Measurements from ENCODE around the gene IDI2. TPM values are rescaled to one million over a fixed set of nuclear protein-coding genes. Genes with fewer than 3 reads are reported as not detected.

The IDI2 gene
- total RNA-seq, 1 experiment from 2014 or later = not detected

DNA sequence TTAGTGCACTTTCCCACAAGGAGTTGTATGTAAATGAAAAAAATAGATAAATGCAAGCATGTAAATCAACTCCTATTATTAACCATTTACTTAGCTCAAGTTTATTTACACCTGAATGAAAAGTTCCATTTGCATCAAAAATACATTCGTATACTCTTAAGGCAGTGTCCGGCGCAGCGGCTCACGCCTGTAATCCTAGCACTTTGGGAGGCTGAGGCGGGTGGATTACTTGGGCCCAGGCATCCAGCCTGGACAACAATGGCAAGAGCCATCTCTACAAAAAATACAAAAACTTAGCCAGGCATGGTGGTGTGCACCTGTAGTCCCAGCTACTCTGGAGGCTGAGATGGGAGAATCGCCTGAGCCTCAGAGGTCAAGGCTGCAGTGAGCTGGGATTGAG lies 4.2 kb upstream of the IDI2 start:
- ChIA-PET POLR2A (interaction anchor here (1.3 kb wide), 1 partner anchor 19 kb away, joined by 4 read pairs; no protein-coding TSS in a partner anchor), RAD21 (ENCODE audit: low non-redundant PET in 1 of 2, low total read pairs in 2 of 2, uncharacterized antibody in 2 of 2, unreplicated experiment in 2 of 2) (no interaction called here)
- H3K27me3 ChIP-seq (ENCODE audit: insufficient read depth, low read length) = no peaks in the 10 kb centered on the region

More for the DNA sequence above, 4.2 kb upstream of the IDI2 start:
- no peak overlapping the region for H2AFZ ChIP-seq (ENCODE audit: low read depth, low read length, poor library complexity, severe bottlenecking)
- TF ChIP-seq EGR1 (IDR thresholded peaks at IDR 0.05; ENCODE audit: low read depth) (no peak), POLR2AphosphoS5 (IDR thresholded peaks at IDR 0.05; ENCODE audit: low read depth, low read length) (no peak), ELF1 (IDR thresholded peaks at IDR 0.05; ENCODE audit: borderline replicate concordance, low read depth) (no peak), CBX3 (IDR thresholded peaks at IDR 0.05; ENCODE audit: low read depth) (no peak), CEBPB (IDR thresholded peaks at IDR 0.05; ENCODE audit: low read depth) (no peak), EZH2phosphoT487 (IDR thresholded peaks at IDR 0.05; ENCODE audit: borderline replicate concordance) (no peak), ZFX (IDR thresholded peaks at IDR 0.05) (no peak), SP1 (IDR thresholded peaks at IDR 0.05; ENCODE audit: low read depth) (no peak), EZH2 (IDR thresholded peaks at IDR 0.05) (no peak), ZNF274 (IDR thresholded peaks at IDR 0.05; ENCODE audit: low read depth, low read length) (no peak), TCF7L2 (IDR thresholded peaks at IDR 0.05; ENCODE audit: borderline replicate concordance, extremely low read depth, insufficient read depth, insufficient read length) (no peak), RAD21 (IDR thresholded peaks at IDR 0.05; ENCODE audit: low read depth) (no peak), JUND (IDR thresholded peaks at IDR 0.05) (no peak), FOSL1 (IDR thresholded peaks at IDR 0.05; ENCODE audit: low read depth) (no peak), YY1 (IDR thresholded peaks at IDR 0.05; ENCODE audit: extremely low read depth, insufficient replicate concordance, low read depth, low read length) (no peak)
- TF ChIP-seq, protein P1, sequence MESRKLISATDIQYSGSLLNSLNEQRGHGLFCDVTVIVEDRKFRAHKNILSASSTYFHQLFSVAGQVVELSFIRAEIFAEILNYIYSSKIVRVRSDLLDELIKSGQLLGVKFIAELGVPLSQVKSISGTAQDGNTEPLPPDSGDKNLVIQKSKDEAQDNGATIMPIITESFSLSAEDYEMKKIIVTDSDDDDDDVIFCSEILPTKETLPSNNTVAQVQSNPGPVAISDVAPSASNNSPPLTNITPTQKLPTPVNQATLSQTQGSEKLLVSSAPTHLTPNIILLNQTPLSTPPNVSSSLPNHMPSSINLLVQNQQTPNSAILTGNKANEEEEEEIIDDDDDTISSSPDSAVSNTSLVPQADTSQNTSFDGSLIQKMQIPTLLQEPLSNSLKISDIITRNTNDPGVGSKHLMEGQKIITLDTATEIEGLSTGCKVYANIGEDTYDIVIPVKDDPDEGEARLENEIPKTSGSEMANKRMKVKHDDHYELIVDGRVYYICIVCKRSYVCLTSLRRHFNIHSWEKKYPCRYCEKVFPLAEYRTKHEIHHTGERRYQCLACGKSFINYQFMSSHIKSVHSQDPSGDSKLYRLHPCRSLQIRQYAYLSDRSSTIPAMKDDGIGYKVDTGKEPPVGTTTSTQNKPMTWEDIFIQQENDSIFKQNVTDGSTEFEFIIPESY (IDR thresholded peaks at IDR 0.05; ENCODE audit: extremely low read depth, insufficient replicate concordance, low read length) = no peak
- TF ChIP-seq, protein P2, sequence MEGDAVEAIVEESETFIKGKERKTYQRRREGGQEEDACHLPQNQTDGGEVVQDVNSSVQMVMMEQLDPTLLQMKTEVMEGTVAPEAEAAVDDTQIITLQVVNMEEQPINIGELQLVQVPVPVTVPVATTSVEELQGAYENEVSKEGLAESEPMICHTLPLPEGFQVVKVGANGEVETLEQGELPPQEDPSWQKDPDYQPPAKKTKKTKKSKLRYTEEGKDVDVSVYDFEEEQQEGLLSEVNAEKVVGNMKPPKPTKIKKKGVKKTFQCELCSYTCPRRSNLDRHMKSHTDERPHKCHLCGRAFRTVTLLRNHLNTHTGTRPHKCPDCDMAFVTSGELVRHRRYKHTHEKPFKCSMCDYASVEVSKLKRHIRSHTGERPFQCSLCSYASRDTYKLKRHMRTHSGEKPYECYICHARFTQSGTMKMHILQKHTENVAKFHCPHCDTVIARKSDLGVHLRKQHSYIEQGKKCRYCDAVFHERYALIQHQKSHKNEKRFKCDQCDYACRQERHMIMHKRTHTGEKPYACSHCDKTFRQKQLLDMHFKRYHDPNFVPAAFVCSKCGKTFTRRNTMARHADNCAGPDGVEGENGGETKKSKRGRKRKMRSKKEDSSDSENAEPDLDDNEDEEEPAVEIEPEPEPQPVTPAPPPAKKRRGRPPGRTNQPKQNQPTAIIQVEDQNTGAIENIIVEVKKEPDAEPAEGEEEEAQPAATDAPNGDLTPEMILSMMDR (IDR thresholded peaks at IDR 0.05 in 2 of 3, conservative IDR thresholded peaks at IDR 0.05 in 1 of 3; ENCODE audit: borderline replicate concordance in 1 of 3, insufficient read depth in 1 of 3, low read depth in 2 of 3, low read length in 2 of 3) = no peak
- TF ChIP-seq, protein P3, sequence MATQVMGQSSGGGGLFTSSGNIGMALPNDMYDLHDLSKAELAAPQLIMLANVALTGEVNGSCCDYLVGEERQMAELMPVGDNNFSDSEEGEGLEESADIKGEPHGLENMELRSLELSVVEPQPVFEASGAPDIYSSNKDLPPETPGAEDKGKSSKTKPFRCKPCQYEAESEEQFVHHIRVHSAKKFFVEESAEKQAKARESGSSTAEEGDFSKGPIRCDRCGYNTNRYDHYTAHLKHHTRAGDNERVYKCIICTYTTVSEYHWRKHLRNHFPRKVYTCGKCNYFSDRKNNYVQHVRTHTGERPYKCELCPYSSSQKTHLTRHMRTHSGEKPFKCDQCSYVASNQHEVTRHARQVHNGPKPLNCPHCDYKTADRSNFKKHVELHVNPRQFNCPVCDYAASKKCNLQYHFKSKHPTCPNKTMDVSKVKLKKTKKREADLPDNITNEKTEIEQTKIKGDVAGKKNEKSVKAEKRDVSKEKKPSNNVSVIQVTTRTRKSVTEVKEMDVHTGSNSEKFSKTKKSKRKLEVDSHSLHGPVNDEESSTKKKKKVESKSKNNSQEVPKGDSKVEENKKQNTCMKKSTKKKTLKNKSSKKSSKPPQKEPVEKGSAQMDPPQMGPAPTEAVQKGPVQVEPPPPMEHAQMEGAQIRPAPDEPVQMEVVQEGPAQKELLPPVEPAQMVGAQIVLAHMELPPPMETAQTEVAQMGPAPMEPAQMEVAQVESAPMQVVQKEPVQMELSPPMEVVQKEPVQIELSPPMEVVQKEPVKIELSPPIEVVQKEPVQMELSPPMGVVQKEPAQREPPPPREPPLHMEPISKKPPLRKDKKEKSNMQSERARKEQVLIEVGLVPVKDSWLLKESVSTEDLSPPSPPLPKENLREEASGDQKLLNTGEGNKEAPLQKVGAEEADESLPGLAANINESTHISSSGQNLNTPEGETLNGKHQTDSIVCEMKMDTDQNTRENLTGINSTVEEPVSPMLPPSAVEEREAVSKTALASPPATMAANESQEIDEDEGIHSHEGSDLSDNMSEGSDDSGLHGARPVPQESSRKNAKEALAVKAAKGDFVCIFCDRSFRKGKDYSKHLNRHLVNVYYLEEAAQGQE (IDR thresholded peaks at IDR 0.05; ENCODE audit: low read depth) = no peak
- no peaks in the 10 kb centered on the region for H3K9me3 ChIP-seq (ENCODE audit: control insufficient read depth in 1 of 2, insufficient read depth in 1 of 2, low read depth in 1 of 2, low read length in 2 of 2)
- H3K9ac ChIP-seq (ENCODE audit: low read length) = no peak overlapping the region
- H3K4me2 ChIP-seq (ENCODE audit: low read length) = no peak overlapping the region
- intact Hi-C loops (cut with micrococcal nuclease) = no loop called here
- DNase-seq (ENCODE audit: low read depth, low spot score) (no peak), ATAC-seq (no peak)
- H3K4me3 ChIP-seq (replicated peaks in 1 of 2; ENCODE audit: low read depth in 1 of 2, low read length in 2 of 2) = no peak overlapping the region
- H3K4me1 ChIP-seq (ENCODE audit: control insufficient read depth in 1 of 2, insufficient read depth in 2 of 2, low read length in 2 of 2) = no peaks in the 10 kb centered on the region
- no peaks in the 10 kb centered on the region for H4K20me1 ChIP-seq (ENCODE audit: insufficient read depth)
- CTCF ChIA-PET = no interaction called here
- no peak overlapping the region for H3K27ac ChIP-seq (ENCODE audit: low read depth, low read length)
- H3K36me3 ChIP-seq (ENCODE audit: control insufficient read depth in 1 of 2, insufficient read depth in 2 of 2, low read length in 2 of 2) = no peaks in the 10 kb centered on the region
- H3K9me2 ChIP-seq (ENCODE audit: insufficient read depth) = no peaks in the 10 kb centered on the region
- H3K79me2 ChIP-seq (ENCODE audit: insufficient read depth, low read length) = no peaks in the 10 kb centered on the region
- BruUV-seq (replicated peaks) = no TSS peak
